ENCODE results near the gene LAMC2. TPM values are rescaled to one million over a fixed set of nuclear protein-coding genes. Genes with fewer than 3 reads are reported as not detected.

LAMC2 gene
- total RNA-seq, 2 donors from 2014 or later, result 9.3 to 11.6 TPM

- H3K27me3 ChIP-seq (replicated peaks; ENCODE audit: insufficient read depth), result no peaks in the 10 kb centered on the region
Measured at GRCh38 chr1:183210681-183211080, 24.6 kb downstream of the LAMC2 start.

DNA sequence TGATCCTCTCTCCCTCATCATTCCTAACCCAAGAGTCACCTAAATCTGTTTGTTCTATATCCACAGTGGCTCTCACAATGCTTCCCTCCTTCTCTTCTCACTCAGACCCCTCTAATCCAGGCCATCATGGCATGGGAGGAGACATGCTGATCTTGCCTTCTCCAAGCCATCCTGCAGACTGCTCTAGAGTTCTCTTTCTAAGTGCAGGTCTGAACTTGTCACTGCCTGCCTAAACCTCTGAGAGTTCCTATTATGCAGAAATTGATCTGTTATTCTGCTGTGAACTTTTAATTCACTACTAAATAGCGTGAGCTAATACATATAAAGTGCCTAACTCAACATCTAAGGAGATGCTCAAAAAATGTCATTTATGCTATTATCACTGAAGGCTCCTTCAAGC lies 26.8 kb downstream of the LAMC2 start:
- TF ChIP-seq POLR2AphosphoS5 (IDR thresholded peaks at IDR 0.05), result no peak
- TF ChIP-seq, protein P1, sequence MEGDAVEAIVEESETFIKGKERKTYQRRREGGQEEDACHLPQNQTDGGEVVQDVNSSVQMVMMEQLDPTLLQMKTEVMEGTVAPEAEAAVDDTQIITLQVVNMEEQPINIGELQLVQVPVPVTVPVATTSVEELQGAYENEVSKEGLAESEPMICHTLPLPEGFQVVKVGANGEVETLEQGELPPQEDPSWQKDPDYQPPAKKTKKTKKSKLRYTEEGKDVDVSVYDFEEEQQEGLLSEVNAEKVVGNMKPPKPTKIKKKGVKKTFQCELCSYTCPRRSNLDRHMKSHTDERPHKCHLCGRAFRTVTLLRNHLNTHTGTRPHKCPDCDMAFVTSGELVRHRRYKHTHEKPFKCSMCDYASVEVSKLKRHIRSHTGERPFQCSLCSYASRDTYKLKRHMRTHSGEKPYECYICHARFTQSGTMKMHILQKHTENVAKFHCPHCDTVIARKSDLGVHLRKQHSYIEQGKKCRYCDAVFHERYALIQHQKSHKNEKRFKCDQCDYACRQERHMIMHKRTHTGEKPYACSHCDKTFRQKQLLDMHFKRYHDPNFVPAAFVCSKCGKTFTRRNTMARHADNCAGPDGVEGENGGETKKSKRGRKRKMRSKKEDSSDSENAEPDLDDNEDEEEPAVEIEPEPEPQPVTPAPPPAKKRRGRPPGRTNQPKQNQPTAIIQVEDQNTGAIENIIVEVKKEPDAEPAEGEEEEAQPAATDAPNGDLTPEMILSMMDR (IDR thresholded peaks at IDR 0.05), result no peak
- TF ChIP-seq POLR2A (IDR thresholded peaks at IDR 0.05), result no peak
- intact Hi-C loops (cut with DNase I), result no loop called here
- Histone ChIP-seq H3K27me3 (replicated peaks; ENCODE audit: insufficient read depth) (no peaks in the 10 kb centered on the region), H3K4me3 (no peak overlapping the region), H3K36me3 (no peaks in the 10 kb centered on the region), H3K4me1 (replicated peaks) (no peaks in the 10 kb centered on the region), H3K27ac (no peak overlapping the region), H3K9me3 (no peaks in the 10 kb centered on the region)
- DNase-seq (ENCODE audit: low spot score), result no peak
- 63% methylated on average over 1 of the region's 1 CpG for WGBS

More at GRCh38 chr1:183210681-183211080, 24.6 kb downstream of the LAMC2 start:
- no peak overlapping the region for H3K4me3 ChIP-seq
- DNase-seq (ENCODE audit: low spot score), result no peak
- H3K36me3 ChIP-seq, result no peaks in the 10 kb centered on the region
- TF ChIP-seq POLR2AphosphoS5 (IDR thresholded peaks at IDR 0.05), result no peak
- TF ChIP-seq, protein P1 (IDR thresholded peaks at IDR 0.05), result no peak
- TF ChIP-seq POLR2A (IDR thresholded peaks at IDR 0.05), result no peak
- H3K27ac ChIP-seq, result no peak overlapping the region
- intact Hi-C loops (cut with DNase I), result no loop called here
- H3K9me3 ChIP-seq, result no peaks in the 10 kb centered on the region
- no peaks in the 10 kb centered on the region for H3K4me1 ChIP-seq (replicated peaks)

DNA sequence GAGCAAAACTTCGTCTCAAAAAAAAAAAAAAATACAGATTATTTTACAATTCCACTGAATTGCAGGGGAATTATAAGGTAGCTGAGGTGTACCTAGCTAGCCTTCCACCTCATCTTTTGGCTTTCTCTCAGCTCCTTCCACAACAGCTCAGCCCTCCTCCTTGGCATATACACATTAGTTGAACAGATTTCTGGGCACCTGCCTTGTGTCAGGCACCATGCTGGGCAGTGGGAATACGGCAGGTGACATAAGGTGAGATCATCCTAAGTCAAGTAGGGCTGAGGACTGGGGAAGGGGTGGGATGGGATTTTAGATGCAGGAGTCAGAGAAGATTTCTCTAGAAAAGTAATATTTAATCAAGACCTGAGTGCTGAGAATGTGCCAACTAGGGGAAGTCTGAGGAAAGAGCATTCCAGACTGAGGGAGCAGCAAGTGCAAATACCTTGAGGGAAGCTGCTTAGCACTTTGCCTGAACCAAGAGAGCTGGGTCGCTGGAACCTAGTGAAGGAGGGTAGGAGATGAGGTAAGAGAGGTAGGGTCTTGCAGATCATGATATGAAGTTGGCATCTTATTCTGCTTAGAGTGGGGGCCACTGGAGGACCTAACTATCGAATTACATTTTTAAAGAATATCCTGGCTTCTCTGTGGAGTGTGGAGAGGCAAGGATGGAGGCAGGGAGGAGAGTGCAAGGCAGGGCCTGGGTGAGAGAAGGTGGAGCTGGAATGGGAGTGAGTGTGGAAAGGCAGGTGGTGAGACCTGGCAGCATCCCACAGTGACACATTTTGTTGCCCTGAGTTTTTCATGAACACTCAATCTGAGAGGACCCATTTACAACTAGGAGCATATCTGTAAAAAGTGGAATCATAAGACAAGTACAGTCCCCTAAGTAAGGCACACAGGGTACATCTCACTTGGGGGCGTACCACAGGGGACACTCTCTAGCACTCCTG lies 28.2 kb downstream of the LAMC2 start:
- WGBS, result 73% methylated on average over 5 of the region's 5 CpGs
- Histone ChIP-seq H3K4me1 (replicated peaks) (no peaks in the 10 kb centered on the region), H3K9me3 (no peaks in the 10 kb centered on the region), H3K36me3 (no peaks in the 10 kb centered on the region), H3K4me3 (no peak overlapping the region), H3K27ac (no peak overlapping the region), H3K27me3 (replicated peaks; ENCODE audit: insufficient read depth) (no peaks in the 10 kb centered on the region)
- TF ChIP-seq, protein P1 (IDR thresholded peaks at IDR 0.05), result no peak
- TF ChIP-seq POLR2AphosphoS5 (IDR thresholded peaks at IDR 0.05) (no peak), POLR2A (IDR thresholded peaks at IDR 0.05) (no peak)
- intact Hi-C loops (cut with DNase I), result no loop called here
- no peak for DNase-seq (ENCODE audit: low spot score)

- Histone ChIP-seq H3K27me3 (replicated peaks; ENCODE audit: insufficient read depth) (no peaks in the 10 kb centered on the region), H3K36me3 (no peaks in the 10 kb centered on the region), H3K4me3 (no peak overlapping the region), H3K9me3 (no peaks in the 10 kb centered on the region), H3K27ac (no peak overlapping the region), H3K4me1 (replicated peaks) (no peaks in the 10 kb centered on the region)
- TF ChIP-seq, protein P1 (IDR thresholded peaks at IDR 0.05), result no peak
- TF ChIP-seq POLR2A (IDR thresholded peaks at IDR 0.05), result no peak
- no peak for TF ChIP-seq POLR2AphosphoS5 (IDR thresholded peaks at IDR 0.05)
- no peak for DNase-seq (ENCODE audit: low spot score)
- intact Hi-C loops (cut with DNase I), result no loop called here
- WGBS, result 82% methylated on average over 13 of the region's 13 CpGs
Measured at GRCh38 chr1:183215076-183215720, 29.1 kb downstream of the LAMC2 start.

Measured in prostate gland (tissue), 2 donors.